GM12892 (cell line): ENCODE data around the gene LCN15.

Experiments used
- POLR2A ChIP-seq: IDR thresholded peaks from 2 replicates; pipeline ENCODE4 v1.6.1; 2011; ENCODE audit warnings: low read depth, low read length, control low read depth
- TAF1 ChIP-seq: IDR thresholded peaks from 2 replicates; pipeline ENCODE4 v1.6.1; 2011; ENCODE audit warnings: low read depth, mild to moderate bottlenecking, control low read depth, low read length, borderline replicate concordance

- TF ChIP-seq POLR2A (no peak), TAF1 (no peak)
Observed at GRCh38 chr9:136740069-136740468, 24.2 kb downstream of the LCN15 start.
